ENCODE data around the gene ERBB4. TPM values are rescaled to one million over a fixed set of nuclear protein-coding genes. Genes with fewer than 3 reads are reported as not detected.

The ERBB4 gene
- total RNA-seq, 1 experiment from 2014 or later, result 0.04 TPM

GRCh38 chr2:212540341-212540740 lies 1.7 kb upstream of the ERBB4 start:
- H3K4me3 Mint-ChIP-seq, result no peak overlapping the region
- Histone ChIP-seq H3K4me2 (ENCODE audit: insufficient read depth, insufficient read length, low read length) (no peak overlapping the region), H3K23me2 (ENCODE audit: insufficient read length, low read depth, low read length, poor library complexity, severe bottlenecking) (peaks cover 31% of the 10 kb centered on the region), H3K4me1 (ENCODE audit: insufficient read depth, low read length) (no peaks in the 10 kb centered on the region), H2BK12ac (ENCODE audit: insufficient read length, low read depth, low read length) (no peak overlapping the region), H2BK15ac (ENCODE audit: low read depth, low read length) (no peak overlapping the region), H4K20me1 (ENCODE audit: control insufficient read depth, insufficient read depth, insufficient read length) (no peaks in the 10 kb centered on the region), H3K9me3 (ENCODE audit: control insufficient read depth, low read depth, low read length) (no peaks in the 10 kb centered on the region), H3K23ac (ENCODE audit: insufficient read length, low read depth, low read length) (no peak overlapping the region), H3K79me1 (ENCODE audit: insufficient read depth, low read depth, low read length, poor library complexity, severe bottlenecking) (no peaks in the 10 kb centered on the region), H3K27me3 (ENCODE audit: insufficient read depth, low read length) (peaks cover 23% of the 10 kb centered on the region; the same call in 1 of the 2 replicates), H2AK5ac (ENCODE audit: insufficient read length, low read length) (no peak overlapping the region), H4K5ac (ENCODE audit: insufficient read length, low read depth, low read length) (no peak overlapping the region), H4K91ac (ENCODE audit: insufficient read length, low read depth, low read length) (no peak overlapping the region), H2BK120ac (ENCODE audit: low read depth, low read length, poor library complexity, severe bottlenecking) (no peak overlapping the region), H2BK20ac (ENCODE audit: low read depth, low read length, poor library complexity, severe bottlenecking) (no peak overlapping the region), H3K18ac (ENCODE audit: insufficient read length, low read depth, low read length) (no peak overlapping the region), H3K56ac (ENCODE audit: insufficient read length, low read depth, low read length) (no peak overlapping the region), H2AFZ (ENCODE audit: low read length) (no peak overlapping the region), H3K4ac (ENCODE audit: low read depth, low read length) (no peak overlapping the region), H2BK5ac (ENCODE audit: insufficient read length, low read length) (no peak overlapping the region), H3K9ac (ENCODE audit: extremely low read depth, insufficient read length, low read length) (no peak overlapping the region), H3K14ac (ENCODE audit: insufficient read depth, low read length) (no peak overlapping the region), H3T11ph (ENCODE audit: low read length) (no peak overlapping the region), H3K79me2 (ENCODE audit: insufficient read depth, low read length) (no peaks in the 10 kb centered on the region), H4K8ac (replicated peaks; ENCODE audit: insufficient read length, low read depth, low read length) (no peak overlapping the region), H3K27ac (ENCODE audit: insufficient read length, low read depth, low read length) (no peak overlapping the region)
- no peaks in the 10 kb centered on the region for H3K36me3 Mint-ChIP-seq (ENCODE audit: insufficient read depth in 1 of 3, low read depth in 3 of 3)
- no peak overlapping the region for H3K27ac Mint-ChIP-seq
- no peak for DNase-seq
- no peak for TF ChIP-seq CTCF (conservative IDR thresholded peaks at IDR 0.05)
- WGBS (ENCODE audit: extremely low coverage, insufficient read length, low lambda C conversion rate), result no CpG with 5 or more reads among the region's 4 CpGs
- H3K9me3 Mint-ChIP-seq, result no peaks in the 10 kb centered on the region
- peaks cover 75% of the 10 kb centered on the region for H3K27me3 Mint-ChIP-seq (ENCODE audit: low read depth)
- peaks cover 19 to 27% of the 10 kb centered on the region in 2 experiments for H3K4me1 Mint-ChIP-seq

Measured in H9 (cell line).